Activated naive CD4-positive, alpha-beta T cell treated with anti-CD3 and anti-CD28 coated beads for 36 hours (primary cell): Measurements from ENCODE around the gene PVALB. TPM values are rescaled to one million over a fixed set of nuclear protein-coding genes. Genes with fewer than 3 reads are reported as not detected.

ENCODE experiments used
- CTCF ChIA-PET: fragments of 350-600 bp; sonication (Branson Sonifier 250); formaldehyde crosslinking; loops from one replicate; lab custom pipeline; 2021; ENCODE audit warnings: antibody characterized with exemption; lab: Charles Lee
- DNase-seq: peaks from one replicate; pipeline ENCODE4 v3.0.0-alpha.2; 2020
- H3K27ac Mint-ChIP-seq: one replicate; pipeline ENCODE4 v1.8.0; 2021; ENCODE audit warnings: mild to moderate bottlenecking, mixed read lengths
- H3K27me3 Mint-ChIP-seq: one replicate; pipeline ENCODE4 v1.8.0; 2021; ENCODE audit warnings: low read depth, mixed read lengths
- H3K36me3 Mint-ChIP-seq: one replicate; pipeline ENCODE4 v1.8.0; 2021; ENCODE audit warnings: low read depth, mixed read lengths
- H3K4me1 Mint-ChIP-seq: one replicate; pipeline ENCODE4 v1.8.0; 2021; ENCODE audit warnings: low read depth, mixed read lengths
- H3K4me3 Mint-ChIP-seq: one replicate; pipeline ENCODE4 v1.8.0; 2021; ENCODE audit warnings: mild to moderate bottlenecking, moderate library complexity, mixed read lengths
- H3K9me3 Mint-ChIP-seq: one replicate; pipeline ENCODE4 v1.8.0; 2021; ENCODE audit warnings: mixed read lengths
- intact Hi-C: fragments of 100-400 bp; cut with micrococcal nuclease; formaldehyde crosslinking; loops from one replicate; pipeline ENCODE4 v1.15.1; 2023
- total RNA-seq, 2 experiments: library from RNA; stranded (reverse); gene quantifications; one replicate each; pipeline ENCODE4 v1.2.3, GENCODE V29; 2021

Gene PVALB
- total RNA-seq, 2 experiments from 2014 or later, result not detected

GRCh38 chr22:36858156-36858555, 41.3 kb upstream of the PVALB start:
- CTCF ChIA-PET, result interaction anchor here (0.8 to 4.2 kb wide), 5 partner anchors 34 to 97 kb away, joined by 3 to 43 read pairs (median 5); partner anchors contain the start of gene IFT27
- H3K36me3 Mint-ChIP-seq, result no peaks in the 10 kb centered on the region
- no peak overlapping the region for H3K27ac Mint-ChIP-seq
- H3K4me1 Mint-ChIP-seq, result peaks cover 12% of the 10 kb centered on the region
- H3K27me3 Mint-ChIP-seq, result peaks cover 2% of the 10 kb centered on the region
- H3K9me3 Mint-ChIP-seq, result no peaks in the 10 kb centered on the region
- no peak overlapping the region for H3K4me3 Mint-ChIP-seq
- DNase-seq, result no peak
- intact Hi-C loops, result no loop called here

- no peak overlapping the region for H3K4me3 Mint-ChIP-seq
- H3K36me3 Mint-ChIP-seq, result no peaks in the 10 kb centered on the region
- CTCF ChIA-PET, result interaction anchor here (0.7 to 4.2 kb wide), 24 partner anchors 9 to 336 kb away, joined by 3 to 43 read pairs (median 6); partner anchors contain the start of gene IFT27
- no peaks in the 10 kb centered on the region for H3K9me3 Mint-ChIP-seq
- H3K4me1 Mint-ChIP-seq, result peaks cover 16% of the 10 kb centered on the region
- peaks cover 2% of the 10 kb centered on the region for H3K27me3 Mint-ChIP-seq
- no peak for DNase-seq
- H3K27ac Mint-ChIP-seq, result no peak overlapping the region
- intact Hi-C loops, result loop anchor here (1.0 to 2.0 kb wide), 6 partner anchors 66 to 342 kb away; no protein-coding TSS in a partner anchor
Measured at GRCh38 chr22:36856792-36857135, 39.9 kb upstream of the PVALB start.

GRCh38 chr22:36856121-36856791, 39.4 kb upstream of the PVALB start:
- CTCF ChIA-PET, result interaction anchor here (0.6 to 4.2 kb wide), 42 partner anchors 9 to 336 kb away, joined by 3 to 43 read pairs (median 4); partner anchors contain the start of gene IFT27
- no peaks in the 10 kb centered on the region for H3K9me3 Mint-ChIP-seq
- no peak overlapping the region for H3K4me3 Mint-ChIP-seq
- intact Hi-C loops, result loop anchor here (1.0 to 2.0 kb wide), 6 partner anchors 66 to 343 kb away; no protein-coding TSS in a partner anchor
- no peak overlapping the region for H3K27ac Mint-ChIP-seq
- peaks cover 16% of the 10 kb centered on the region for H3K4me1 Mint-ChIP-seq
- H3K27me3 Mint-ChIP-seq, result peaks cover 2% of the 10 kb centered on the region
- H3K36me3 Mint-ChIP-seq, result no peaks in the 10 kb centered on the region
- peak; percentile 96 for DNase-seq

GRCh38 chr22:36855478-36855877, 38.6 kb upstream of the PVALB start:
- peaks cover 2% of the 10 kb centered on the region for H3K27me3 Mint-ChIP-seq
- intact Hi-C loops, result no loop called here
- no peaks in the 10 kb centered on the region for H3K36me3 Mint-ChIP-seq
- H3K27ac Mint-ChIP-seq, result no peak overlapping the region
- no peak overlapping the region for H3K4me3 Mint-ChIP-seq
- H3K4me1 Mint-ChIP-seq, result peaks cover 14% of the 10 kb centered on the region
- no peak for DNase-seq
- CTCF ChIA-PET, result interaction anchor here (0.7 to 4.2 kb wide), 26 partner anchors 8 to 317 kb away, joined by 3 to 43 read pairs (median 5); partner anchors contain the start of gene IFT27
- H3K9me3 Mint-ChIP-seq, result no peaks in the 10 kb centered on the region

- Mint-ChIP-seq H3K27ac (peak overlapping the region; percentile 79), H3K4me1 (peaks cover 14% of the 10 kb centered on the region), H3K36me3 (no peaks in the 10 kb centered on the region), H3K4me3 (peak overlapping the region; percentile 61), H3K9me3 (no peaks in the 10 kb centered on the region), H3K27me3 (peaks cover 5% of the 10 kb centered on the region)
- CTCF ChIA-PET, result interaction anchor here (0.6 to 5.0 kb wide), 22 partner anchors 8 to 457 kb away, joined by 3 to 34 read pairs (median 4); partner anchors contain the start of gene IFT27
- intact Hi-C loops, result no loop called here
- DNase-seq, result peak; percentile 97
Measured at GRCh38 chr22:36853407-36854099, 36.7 kb upstream of the PVALB start.

- no peak for DNase-seq
- H3K27ac Mint-ChIP-seq, result no peak overlapping the region
- no peak overlapping the region for H3K4me3 Mint-ChIP-seq
- H3K9me3 Mint-ChIP-seq, result no peaks in the 10 kb centered on the region
- H3K36me3 Mint-ChIP-seq, result no peaks in the 10 kb centered on the region
- CTCF ChIA-PET, result interaction anchor here (0.6 to 5.0 kb wide), 22 partner anchors 7 to 585 kb away, joined by 3 to 34 read pairs (median 4); partner anchors contain the start of gene IFT27
- intact Hi-C loops, result no loop called here
- H3K27me3 Mint-ChIP-seq, result peaks cover 6% of the 10 kb centered on the region
- H3K4me1 Mint-ChIP-seq, result peaks cover 14% of the 10 kb centered on the region
Measured at GRCh38 chr22:36852056-36852973, 35.5 kb upstream of the PVALB start.

GRCh38 chr22:36850682-36851081, 33.8 kb upstream of the PVALB start:
- H3K4me1 Mint-ChIP-seq, result peaks cover 10% of the 10 kb centered on the region
- CTCF ChIA-PET, result interaction anchor here (0.7 to 5.0 kb wide), 3 partner anchors 69 to 1237 kb away, joined by 3 to 34 read pairs (median 3); no protein-coding TSS in a partner anchor
- no peaks in the 10 kb centered on the region for H3K9me3 Mint-ChIP-seq
- no peak overlapping the region for H3K27ac Mint-ChIP-seq
- H3K4me3 Mint-ChIP-seq, result no peak overlapping the region
- no peaks in the 10 kb centered on the region for H3K36me3 Mint-ChIP-seq
- peaks cover 9% of the 10 kb centered on the region for H3K27me3 Mint-ChIP-seq
- no peak for DNase-seq
- intact Hi-C loops, result no loop called here

- H3K4me1 Mint-ChIP-seq, result peaks cover 10% of the 10 kb centered on the region
- H3K9me3 Mint-ChIP-seq, result no peaks in the 10 kb centered on the region
- DNase-seq, result no peak
- H3K36me3 Mint-ChIP-seq, result no peaks in the 10 kb centered on the region
- intact Hi-C loops, result no loop called here
- H3K27me3 Mint-ChIP-seq, result peaks cover 9% of the 10 kb centered on the region
- H3K4me3 Mint-ChIP-seq, result no peak overlapping the region
- CTCF ChIA-PET, result interaction anchor here (0.8 to 5.0 kb wide), 2 partner anchors 69 to 120 kb away, joined by 3 to 34 read pairs; no protein-coding TSS in a partner anchor
- no peak overlapping the region for H3K27ac Mint-ChIP-seq
Measured at GRCh38 chr22:36850056-36850455, 33.2 kb upstream of the PVALB start.

- intact Hi-C loops, result no loop called here
- Mint-ChIP-seq H3K36me3 (no peaks in the 10 kb centered on the region), H3K27ac (no peak overlapping the region), H3K4me1 (no peaks in the 10 kb centered on the region), H3K9me3 (no peaks in the 10 kb centered on the region), H3K4me3 (no peak overlapping the region), H3K27me3 (peaks cover 17% of the 10 kb centered on the region)
- DNase-seq, result no peak
- CTCF ChIA-PET, result interaction anchor here (1.1 kb wide), 1 partner anchor 9 kb away, joined by 5 read pairs; no protein-coding TSS in a partner anchor
Measured at GRCh38 chr22:36846949-36847348, 30.1 kb upstream of the PVALB start.

GRCh38 chr22:36846271-36846670, 29.4 kb upstream of the PVALB start:
- H3K36me3 Mint-ChIP-seq, result no peaks in the 10 kb centered on the region
- H3K27me3 Mint-ChIP-seq, result peaks cover 17% of the 10 kb centered on the region
- no peaks in the 10 kb centered on the region for H3K4me1 Mint-ChIP-seq
- no peaks in the 10 kb centered on the region for H3K9me3 Mint-ChIP-seq
- no peak overlapping the region for H3K27ac Mint-ChIP-seq
- intact Hi-C loops, result no loop called here
- no peak overlapping the region for H3K4me3 Mint-ChIP-seq
- CTCF ChIA-PET, result no interaction called here
- no peak for DNase-seq

GRCh38 chr22:36840106-36840505, 23.3 kb upstream of the PVALB start:
- DNase-seq, result no peak
- intact Hi-C loops, result no loop called here
- Mint-ChIP-seq H3K4me1 (no peaks in the 10 kb centered on the region), H3K4me3 (no peak overlapping the region), H3K27me3 (peaks cover 9% of the 10 kb centered on the region), H3K27ac (no peak overlapping the region), H3K9me3 (peaks cover 3% of the 10 kb centered on the region), H3K36me3 (no peaks in the 10 kb centered on the region)
- CTCF ChIA-PET, result interaction anchor here (1.6 kb wide), 1 partner anchor 16 kb away, joined by 3 read pairs; no protein-coding TSS in a partner anchor
